C1 segment of cervical spinal cord (tissue), 14 donors: ENCODE results near the gene UBTD2.
"Not testable (repeated sequence)": the region's sequence is repeated elsewhere in the genome, so short reads cannot be mapped to it uniquely, and the experiment has no call there.

ENCODE experiments used
- DNase-seq, 14 donors: peaks; one replicate each; lab custom pipeline; 2025; lab: John Stamatoyannopoulos, UW

Gene UBTD2

DNA sequence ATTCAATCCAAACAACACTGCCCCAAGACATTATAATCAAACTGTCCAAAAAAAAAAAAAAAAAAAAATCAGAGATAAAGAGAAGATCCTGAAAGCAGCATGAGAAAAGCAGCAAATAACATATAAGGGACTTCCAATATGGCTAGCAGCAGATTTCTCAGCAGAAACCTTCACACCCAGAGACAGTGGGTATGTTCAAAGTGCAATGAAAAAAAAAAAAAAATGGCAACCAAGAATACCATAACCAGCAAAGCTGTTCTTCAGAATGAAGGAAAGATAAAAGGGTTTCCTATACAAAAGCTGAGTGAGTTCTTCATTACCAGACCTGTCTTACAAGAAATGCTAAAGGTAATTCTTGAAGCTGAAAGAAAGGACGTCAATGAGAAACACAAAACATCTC, 32.1 kb downstream of the UBTD2 start:
- no peak for DNase-seq

DNA sequence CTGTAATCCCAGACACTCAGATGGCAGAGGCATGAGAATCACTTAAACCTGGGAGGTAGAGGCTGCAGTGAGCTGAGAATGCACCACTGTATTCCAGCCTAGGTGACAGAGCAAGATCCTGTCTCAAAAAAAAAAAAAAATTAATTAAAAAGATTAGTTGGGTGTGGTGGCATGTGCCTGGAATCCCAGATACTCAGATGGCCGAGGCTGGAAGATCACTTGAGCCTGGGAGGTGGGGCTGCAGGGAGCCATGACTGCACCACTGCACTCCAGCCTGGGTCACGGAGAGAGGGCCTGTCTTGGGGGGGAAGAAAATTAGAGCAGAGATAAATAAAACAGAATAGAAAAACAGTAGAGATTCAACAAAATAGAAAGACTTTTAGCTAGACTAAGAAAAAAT, 34.9 kb downstream of the UBTD2 start:
- DNase-seq = no peak

DNA sequence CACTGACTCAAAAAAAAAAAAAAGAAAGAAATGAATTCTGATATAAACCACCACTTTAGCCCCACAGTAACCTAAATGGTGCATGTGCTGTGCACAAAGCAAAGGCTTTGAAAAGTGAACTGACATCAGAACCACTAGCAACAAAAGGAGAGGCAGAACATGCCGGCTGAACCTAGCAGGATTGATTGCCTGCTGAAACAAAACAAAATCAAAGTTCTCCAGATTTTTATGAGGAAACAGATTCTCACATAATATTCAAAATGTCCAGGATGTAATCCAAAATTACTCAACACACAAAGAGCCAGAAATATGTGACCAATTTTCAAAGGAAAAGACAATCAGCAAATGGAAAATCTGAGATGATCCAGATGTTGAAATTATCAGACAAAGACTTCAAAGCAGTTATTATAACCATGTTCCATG, 37.9 kb downstream of the UBTD2 start:
- no peak for DNase-seq

DNA sequence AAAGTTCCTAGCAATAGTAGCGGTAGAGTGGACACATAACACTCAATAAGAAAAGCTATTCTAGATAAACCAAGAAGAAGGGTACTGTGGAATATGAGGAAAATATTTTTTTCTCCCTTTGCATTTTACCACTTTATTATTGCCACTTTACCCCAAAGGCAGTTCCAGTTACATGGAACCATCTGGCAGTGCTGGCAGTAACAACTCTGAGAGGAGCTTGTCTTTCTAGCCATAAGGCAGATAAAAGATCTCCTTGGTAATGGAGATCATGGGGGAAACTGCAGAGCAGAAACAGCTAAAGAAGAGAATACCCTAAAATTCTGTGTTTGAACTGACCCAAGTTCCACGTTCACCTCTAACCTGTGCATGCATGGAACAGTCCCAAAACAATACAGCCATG, 38.5 kb downstream of the UBTD2 start:
- DNase-seq = peak in 1 of 14 donors; percentile 76

DNA sequence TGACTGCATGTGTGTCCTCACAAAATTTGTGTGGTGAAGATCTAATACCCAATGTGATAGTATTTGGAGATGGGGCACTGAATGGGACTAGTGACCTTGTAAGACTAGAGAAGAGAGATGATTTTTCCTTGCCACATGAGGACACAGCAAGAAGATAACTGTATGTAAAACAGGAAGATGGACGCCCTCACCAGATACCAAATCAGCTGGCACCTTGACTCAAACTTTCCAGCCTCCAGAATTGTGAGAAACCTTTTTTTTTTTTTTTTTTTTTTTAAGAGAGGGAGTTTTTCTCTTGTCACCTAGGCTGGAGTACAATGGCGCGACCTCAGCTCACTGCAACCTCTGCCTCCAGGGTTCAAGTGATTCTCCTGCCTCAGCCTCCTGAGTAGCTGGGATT, 40.3 kb downstream of the UBTD2 start:
- DNase-seq = no peak

DNA sequence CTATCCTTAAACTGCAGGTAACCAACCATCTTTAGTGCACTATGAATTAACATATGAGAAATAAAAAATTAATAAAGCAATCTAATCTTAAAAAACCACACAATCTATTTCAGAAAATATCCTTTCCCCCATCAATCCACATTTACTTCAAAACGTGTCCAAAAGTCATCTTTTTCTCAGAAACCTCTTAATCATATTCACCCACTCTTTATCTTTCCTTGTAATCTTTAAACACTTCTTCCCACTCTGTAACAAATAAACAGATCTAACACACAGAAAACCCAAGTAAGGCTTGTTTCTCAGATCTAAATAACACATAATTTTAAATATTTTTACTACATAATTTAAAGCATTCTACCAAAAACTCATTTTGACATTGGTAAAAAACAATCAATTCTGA, 45.2 kb downstream of the UBTD2 start:
- DNase-seq = no peak

DNA sequence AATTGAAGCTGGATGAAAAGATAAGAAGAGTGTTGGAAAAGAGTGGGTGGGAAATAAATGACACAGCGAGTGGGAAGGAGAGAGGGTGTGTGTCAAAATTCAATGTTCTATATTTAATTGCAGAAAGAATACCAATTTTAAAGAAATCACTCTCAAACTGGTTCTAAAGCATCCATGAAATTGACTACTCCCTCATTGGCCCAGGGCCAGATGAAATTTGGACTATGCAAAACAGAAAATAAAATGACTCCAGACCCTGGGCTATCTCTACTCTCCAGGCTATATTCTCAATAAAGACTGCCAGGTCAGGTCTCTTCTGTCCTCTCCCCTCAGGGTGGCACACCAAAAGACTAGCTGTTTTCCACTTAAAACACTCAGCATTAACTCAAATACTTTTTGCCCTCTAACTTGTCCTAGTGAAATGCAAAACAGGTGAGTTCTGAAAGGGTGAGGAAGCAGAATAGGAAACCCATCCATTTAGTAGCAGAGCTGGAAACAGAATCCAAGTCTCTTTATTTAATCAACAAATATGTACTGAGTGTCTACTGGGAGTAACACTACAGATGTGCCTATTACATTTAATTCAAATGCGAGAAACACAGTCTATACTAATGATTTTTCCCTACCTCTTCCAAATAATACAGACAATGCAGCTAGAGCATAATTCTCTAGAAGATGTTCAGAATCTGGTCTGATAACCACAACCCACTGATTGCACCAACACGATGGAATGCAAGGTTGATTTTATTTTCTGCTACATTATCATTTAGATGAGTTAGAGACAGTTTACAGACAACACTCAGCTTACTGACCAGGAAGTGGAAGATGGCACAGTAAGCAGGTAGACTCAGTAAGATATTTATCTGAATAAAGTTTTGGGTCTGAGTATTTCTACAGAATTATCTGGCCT, 47.5 kb downstream of the UBTD2 start:
- DNase-seq = no peak

DNA sequence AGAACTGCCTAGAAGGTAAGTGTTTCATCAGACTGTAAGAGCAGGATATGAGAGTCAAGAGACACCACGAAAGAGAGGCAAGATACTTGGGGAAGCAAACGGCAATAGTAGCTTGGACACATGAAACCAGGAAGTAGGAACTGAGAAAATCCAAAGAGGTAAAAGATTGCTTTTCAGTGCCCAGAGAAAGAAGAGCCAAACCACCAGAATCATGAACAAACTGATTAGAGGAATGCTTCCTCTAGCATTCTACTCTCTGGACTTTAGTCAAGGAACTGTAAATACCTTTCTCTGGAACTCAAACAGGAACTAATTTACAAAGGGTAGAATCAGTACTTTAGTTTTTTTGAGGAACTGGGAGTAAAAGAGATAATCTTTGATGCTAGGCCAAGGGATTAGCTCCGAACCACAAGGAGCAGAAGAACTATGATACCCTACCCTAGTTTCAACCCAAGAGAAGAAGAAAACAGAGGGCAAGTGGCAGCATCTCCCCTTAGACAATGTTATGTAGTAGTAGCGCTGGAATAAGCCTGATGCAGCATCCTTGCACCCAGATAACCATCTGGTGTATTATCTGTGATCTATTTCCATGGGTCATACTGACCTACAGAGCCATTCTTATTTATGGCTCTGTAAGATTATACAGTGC, 48.3 kb downstream of the UBTD2 start:
- no peak for DNase-seq

DNA sequence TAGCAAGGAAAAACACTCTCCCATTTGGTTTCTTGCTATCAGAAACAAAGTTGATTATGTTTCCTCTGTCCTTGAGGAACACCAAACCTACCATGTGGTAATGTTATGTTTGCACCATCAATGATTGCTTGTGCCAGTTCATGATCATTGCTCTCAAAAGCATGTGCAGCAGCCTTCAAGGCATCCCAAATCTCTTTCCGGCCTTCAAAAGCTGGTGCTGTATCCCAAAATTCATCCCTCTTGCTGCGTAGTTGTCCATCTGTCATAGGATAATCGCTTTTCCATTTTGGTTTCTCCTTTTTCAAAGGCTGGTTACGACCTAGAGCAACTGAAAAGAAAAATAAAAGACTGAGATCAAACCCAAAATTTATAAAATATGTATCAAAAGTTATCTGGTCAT, 49.5 kb downstream of the UBTD2 start:
- DNase-seq = peak in 1 of 14 donors; percentile 68

DNA sequence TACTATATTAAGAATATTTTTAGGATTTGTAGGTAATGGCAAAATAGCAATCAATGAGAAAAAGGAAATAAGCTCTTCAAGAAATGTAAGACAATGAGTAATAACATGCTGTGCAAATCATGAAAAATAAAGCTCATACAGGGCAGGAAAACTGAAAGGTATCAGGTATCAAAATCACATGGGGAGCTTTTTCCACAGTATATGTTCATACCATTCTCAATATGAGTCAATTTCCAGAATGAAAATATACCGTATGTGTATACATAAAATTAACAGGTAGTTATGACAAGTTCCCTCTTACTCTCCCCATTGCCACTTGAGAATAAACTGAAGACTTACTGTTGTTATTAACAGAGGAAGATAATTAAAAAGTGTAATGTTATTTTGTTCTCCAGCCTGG, 53.7 kb downstream of the UBTD2 start:
- DNase-seq = no peak

DNA sequence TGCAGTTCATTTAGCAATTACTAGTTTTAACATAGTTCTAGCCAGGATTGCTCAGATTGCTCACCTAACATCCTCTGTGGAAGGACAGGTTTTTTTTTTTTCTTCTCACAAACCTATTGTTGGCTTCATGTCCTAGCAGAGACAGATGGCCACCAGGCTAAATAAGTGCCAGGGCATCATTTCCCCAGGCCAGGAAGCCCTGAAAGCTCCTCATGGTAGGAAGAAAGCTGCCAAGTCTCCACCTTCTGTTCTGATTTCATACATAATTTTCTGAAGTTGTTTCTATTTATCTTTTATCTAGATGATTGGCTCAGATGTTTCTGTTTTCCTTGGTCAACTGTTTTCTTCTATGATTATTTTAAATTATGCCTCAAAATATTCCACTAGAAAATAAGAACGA, 58.6 kb downstream of the UBTD2 start:
- DNase-seq = peak in 1 of 14 donors; percentile 96

DNA sequence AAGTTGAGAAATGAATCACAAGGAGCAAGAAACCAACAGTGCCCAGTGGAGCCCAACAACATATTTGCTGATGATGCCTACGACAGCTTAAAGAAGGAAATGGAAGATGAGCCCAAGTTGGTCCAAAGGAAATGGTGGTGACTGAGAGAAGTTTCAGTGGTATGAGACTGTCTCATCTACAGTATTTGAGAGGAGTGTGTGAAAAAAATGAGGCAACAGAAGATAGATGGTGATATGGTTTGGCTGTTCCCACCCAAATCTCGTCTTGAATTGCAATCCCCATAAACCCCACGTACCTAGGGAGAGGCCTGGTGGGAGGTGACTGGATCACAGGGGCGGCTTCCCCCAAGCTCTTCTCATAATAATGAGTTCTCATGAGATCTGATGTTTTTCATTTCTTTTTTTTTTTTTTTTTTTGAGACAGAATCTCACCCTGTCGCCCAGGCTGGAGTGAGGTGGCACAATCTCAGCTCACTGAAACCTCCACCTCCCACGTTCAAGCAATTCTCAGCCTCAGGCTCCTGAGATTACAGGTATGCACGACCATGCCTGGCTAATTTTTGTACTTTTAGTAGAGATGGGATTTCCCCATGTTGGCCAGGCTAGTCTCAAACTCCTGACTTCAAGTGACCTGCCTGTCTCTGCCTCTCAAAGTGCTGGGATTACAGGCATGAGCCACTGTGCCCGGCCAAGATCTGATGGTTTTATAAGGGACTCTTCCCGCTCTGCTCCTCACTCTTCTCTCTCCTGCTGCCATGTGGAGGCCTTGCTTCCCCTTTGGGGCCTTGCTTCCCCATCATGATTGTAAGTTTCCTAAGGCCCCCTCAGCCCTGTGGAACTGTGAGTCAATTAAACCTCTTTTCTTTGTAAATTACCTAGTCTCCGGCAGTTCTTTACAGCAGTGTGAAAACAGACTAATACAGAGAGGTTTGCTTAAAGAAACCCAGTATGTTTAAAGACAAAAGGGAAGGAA, 59.4 kb downstream of the UBTD2 start:
- peak in 1 of 14 donors; percentile 70 for DNase-seq

DNA sequence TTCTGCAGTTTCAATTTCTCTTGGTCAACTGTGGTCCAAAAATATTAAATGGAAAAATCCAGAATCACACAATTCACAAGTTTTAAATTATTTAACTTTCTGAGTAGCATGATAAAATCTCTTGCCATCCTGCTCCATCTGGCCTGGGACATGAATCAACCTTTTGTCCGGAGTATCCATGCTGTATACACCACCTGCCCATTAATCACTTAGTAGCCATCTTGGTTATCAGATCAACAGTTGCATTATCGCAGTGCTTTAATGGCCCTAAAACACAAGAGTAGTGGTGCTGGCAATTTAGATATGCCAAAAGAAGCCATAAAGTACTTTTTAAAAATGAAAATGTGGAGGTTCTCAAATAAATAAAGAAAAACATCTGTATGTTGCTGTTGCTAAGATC, 64.3 kb downstream of the UBTD2 start:
- no peak for DNase-seq

DNA sequence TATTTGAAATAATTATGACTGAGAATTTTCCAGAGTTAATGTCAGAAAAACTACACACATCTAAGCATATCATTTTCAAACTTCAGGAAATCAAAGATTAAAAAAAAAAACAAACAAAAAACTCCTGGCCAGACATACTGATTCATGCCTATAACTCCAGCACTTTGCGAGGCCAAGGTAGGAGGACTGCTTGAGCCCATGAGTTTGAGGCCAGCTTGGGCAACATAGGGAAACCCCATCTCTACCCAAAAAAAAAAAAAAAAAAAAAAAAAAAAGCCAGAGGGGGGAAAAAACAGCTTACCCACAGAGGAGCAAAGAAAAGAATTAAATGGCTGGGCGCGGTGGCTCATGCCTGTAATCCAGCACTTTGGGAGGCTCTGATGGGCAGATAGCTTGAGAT, 67.2 kb downstream of the UBTD2 start:
- no peak for DNase-seq

DNA sequence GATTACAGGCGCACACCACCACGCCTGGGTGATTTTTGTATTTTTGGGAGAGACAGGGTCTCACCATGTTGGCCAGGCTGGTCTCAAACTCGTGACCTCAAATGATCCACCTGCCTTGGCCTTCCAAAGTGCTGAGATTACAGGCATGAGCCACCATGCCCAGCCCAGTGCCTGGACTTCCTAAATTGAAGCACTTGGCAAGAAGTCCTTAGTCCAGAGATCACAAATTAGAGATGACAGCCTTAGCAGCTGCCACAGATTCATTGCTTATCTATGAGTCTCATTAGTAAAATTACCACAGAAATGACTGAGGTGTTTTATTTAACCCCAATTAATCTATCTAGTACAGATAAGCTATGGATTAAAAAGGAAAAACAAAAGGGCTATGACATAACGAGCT, 70.4 kb downstream of the UBTD2 start:
- peak in 1 of 14 donors; percentile 39 for DNase-seq

DNA sequence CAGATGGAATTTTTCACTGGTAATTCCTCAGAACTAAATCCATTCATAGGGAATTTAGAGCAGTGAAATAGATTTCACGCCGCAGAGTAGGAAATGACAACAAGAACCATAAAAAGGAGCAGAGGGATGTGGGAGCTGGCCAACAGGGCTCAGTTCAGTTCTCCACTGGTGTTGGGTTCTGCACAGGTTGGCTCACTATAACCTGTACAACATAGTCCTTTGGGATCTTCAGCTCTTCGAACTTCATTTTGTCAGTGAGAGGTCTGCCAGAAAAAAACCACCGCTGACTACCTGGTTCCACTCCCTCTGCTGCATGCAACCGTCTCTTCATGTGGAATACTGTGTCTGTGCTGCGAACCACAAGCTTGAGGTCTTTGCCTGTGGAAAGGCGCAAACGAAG, 71.9 kb downstream of the UBTD2 start:
- peak in 1 of 14 donors; percentile 56 for DNase-seq

DNA sequence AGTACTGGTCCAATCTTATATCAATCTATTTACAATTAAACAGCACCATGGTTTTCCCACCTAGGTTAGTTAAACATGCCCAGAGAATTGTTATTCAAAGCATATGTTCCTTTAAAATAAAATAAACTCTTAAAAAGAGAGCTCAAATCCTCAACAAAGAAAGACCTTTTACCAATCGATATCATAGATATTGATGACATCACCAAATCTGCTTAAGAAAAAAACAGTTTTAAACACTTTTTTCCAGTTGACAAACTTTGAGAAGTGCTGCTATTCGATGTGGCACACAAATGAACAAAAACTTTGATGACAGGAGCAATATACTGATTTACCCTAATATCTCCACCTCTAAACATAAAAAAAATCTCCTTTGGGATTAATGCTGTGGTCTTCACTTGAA, 73.8 kb downstream of the UBTD2 start:
- DNase-seq = no peak

DNA sequence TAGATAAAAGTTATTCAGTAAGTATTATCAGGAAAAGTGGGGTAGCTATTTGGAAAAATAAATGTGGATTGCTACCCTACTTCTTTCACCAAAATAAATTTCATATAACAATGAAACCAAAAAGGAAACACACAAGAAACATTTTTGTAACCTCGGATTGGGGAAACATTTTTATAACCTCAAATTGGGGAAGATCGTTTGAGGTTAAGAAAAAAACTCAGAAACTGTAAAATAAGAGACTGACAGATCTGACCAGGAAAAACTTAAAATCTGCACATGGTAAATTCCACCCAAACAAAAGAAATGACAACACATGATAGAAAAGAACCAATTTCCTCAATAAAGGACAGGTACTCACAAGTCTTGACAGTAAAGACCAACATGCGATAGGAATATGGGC, 76.1 kb downstream of the UBTD2 start:
- no peak for DNase-seq

DNA sequence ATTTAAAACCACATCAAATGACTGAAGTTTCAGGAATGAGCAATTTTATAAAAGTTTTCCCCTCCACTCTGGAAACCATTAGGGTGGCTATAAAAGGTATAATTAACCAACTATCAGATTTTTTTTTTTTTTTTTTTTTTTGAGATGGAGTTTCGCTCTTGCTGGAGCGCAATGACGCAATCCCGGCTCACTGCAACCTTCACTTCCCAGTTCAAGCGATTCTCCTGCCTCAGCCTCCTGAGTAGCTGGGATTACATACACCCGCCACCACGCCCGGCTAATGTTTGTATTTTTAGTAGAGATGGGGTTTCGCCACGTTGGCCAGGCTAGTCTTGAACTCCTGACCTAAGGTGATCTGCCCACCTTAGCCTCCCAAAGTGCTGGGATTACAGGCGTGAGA, 77.6 kb downstream of the UBTD2 start:
- not testable (repeated sequence) for DNase-seq

DNA sequence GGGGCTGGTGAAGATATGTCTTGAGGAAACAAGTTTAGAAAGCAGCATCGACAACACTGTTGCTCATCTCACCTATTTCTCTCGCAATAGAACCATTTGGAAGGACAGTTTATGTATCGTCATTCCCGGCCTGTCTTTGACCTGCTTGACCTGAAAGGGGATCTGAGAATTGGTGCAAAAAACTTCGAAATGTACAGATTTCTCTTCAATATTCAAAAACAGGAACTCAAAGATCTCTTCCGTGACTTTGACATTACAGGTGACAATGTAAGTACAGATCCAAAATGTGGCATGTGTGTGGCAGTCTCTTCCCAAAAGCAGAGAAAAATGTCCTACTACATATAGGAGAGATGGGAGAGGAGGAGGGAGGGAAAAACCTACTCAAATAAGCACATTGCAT, 83.1 kb downstream of the UBTD2 start:
- no peak for DNase-seq

DNA sequence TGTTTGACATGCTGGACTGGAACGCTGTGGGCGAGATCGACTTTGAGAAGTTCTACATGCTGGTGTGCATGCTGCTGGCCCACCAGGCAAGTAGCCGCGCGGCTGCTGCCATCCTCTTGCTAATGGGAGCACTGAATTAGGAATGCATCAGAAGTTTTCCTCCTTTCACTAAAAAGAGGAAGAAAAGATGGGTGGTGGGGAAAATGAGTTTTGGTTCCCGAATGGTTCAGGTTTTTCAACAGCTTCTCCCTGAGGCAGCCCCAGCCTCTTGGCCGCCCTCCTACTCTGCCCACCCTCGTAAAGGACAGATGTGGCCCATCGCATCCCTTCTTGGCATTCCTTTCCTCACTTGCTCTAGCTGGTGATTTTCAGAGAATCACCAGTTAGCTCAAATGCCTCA, 84.1 kb downstream of the UBTD2 start:
- DNase-seq = no peak

DNA sequence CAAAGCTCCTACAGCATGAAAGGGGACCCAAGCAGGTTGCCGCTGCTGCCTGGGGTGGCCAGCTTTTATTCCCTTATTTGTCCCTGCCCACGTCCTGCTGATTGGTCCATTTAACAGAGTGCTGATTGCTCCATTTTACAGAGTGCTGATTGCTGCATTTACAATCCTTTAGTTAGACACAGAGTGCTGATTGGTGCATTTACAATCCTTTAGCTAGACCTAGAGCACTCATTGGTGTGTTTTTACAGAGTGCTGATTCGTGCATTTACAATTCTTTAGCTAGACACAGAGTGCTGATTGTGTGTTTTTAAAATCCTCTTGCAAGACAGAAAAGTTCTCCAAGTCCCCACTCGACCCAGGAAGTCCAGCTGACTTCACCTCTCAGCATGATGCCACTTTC, 85.8 kb downstream of the UBTD2 start:
- DNase-seq = not testable (repeated sequence)
